Lower leg skin (tissue), 3 donors: ENCODE results near the gene LAMB4.

ENCODE experiments used
- CTCF ChIP-seq, 3 donors: fragments of 450-650 bp; IDR thresholded peaks; one replicate each; pipeline ENCODE4 v1.5.1; 2016; ENCODE audit warnings: antibody characterized with exemption in 3 of 3, mild to moderate bottlenecking in 3 of 3, moderate library complexity in 2 of 3
- POLR2A ChIP-seq, 2 donors: fragments of 450-650 bp; IDR thresholded peaks; one replicate each; pipeline ENCODE4 v1.6.1; 2016 to 2017; ENCODE audit warnings: antibody characterized with exemption in 2 of 2, mild to moderate bottlenecking in 1 of 2, moderate library complexity in 1 of 2

GRCh38 chr7:108077709-108078108 is 52.5 kb downstream of the LAMB4 start:
- TF ChIP-seq POLR2A (IDR thresholded peaks at IDR 0.05), result no peak
- no peak for TF ChIP-seq CTCF (IDR thresholded peaks at IDR 0.05)
